ENCODE data around the gene NCMAP. TPM values are rescaled to one million over a fixed set of nuclear protein-coding genes. Genes with fewer than 3 reads are reported as not detected.
"Not testable (repeated sequence)": the region's sequence is repeated elsewhere in the genome, so short reads cannot be mapped to it uniquely, and the experiment has no call there.

The NCMAP gene
- total RNA-seq, 2 donors from 2014 or later, result not detected

- peak overlapping the region; percentile 47 for H3K4me3 Mint-ChIP-seq
- H3K36me3 Mint-ChIP-seq (ENCODE audit: low read depth), result peaks cover 80% of the 10 kb centered on the region
- H3K9me3 Mint-ChIP-seq; ATAC-seq (replicated peaks); H3K27me3 Mint-ChIP-seq: not testable (repeated sequence)
- H3K27ac Mint-ChIP-seq, result peak overlapping the region; percentile 23
- peaks cover 43% of the 10 kb centered on the region for H3K4me1 Mint-ChIP-seq
These were observed 26.6 kb upstream of the NCMAP start for GRCh38 chr1:24529292-24529691.

- Mint-ChIP-seq H3K27me3 (no peaks in the 10 kb centered on the region), H3K27ac (peak overlapping the region; percentile 99), H3K36me3 (ENCODE audit: low read depth) (peaks cover 84% of the 10 kb centered on the region), H3K4me3 (peak overlapping the region; percentile 91), H3K4me1 (peaks cover 41% of the 10 kb centered on the region), H3K9me3 (no peaks in the 10 kb centered on the region)
- ATAC-seq (replicated peaks), result peak; percentile 66
These were observed 20.9 kb upstream of the NCMAP start for GRCh38 chr1:24535021-24535424.

DNA sequence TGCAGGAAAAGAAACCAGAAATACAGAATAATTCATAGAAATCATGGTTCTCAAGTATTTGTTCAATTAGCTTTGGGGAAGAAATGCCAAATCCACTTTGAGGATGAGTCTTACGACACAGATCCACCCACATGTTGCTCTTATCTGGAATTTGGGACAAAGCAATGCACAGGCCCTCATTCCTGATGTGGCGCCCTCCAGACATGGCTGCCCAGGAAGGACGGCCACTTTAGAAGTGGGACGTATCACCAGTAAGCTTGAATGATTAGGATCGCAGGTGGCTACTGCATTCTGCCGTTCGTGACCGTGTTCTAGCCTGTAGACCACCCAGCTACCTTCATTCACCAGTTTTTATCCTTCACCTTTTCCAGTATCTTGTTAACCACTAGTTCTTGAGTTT lies 20.1 kb upstream of the NCMAP start:
- peaks cover 80% of the 10 kb centered on the region for H3K36me3 Mint-ChIP-seq (ENCODE audit: low read depth)
- peak overlapping the region; percentile 91 for H3K4me3 Mint-ChIP-seq
- H3K27ac Mint-ChIP-seq, result peak overlapping the region; percentile 99
- peaks cover 48% of the 10 kb centered on the region for H3K4me1 Mint-ChIP-seq
- H3K27me3 Mint-ChIP-seq, result no peaks in the 10 kb centered on the region
- no peak for ATAC-seq (replicated peaks)
- no peaks in the 10 kb centered on the region for H3K9me3 Mint-ChIP-seq

DNA sequence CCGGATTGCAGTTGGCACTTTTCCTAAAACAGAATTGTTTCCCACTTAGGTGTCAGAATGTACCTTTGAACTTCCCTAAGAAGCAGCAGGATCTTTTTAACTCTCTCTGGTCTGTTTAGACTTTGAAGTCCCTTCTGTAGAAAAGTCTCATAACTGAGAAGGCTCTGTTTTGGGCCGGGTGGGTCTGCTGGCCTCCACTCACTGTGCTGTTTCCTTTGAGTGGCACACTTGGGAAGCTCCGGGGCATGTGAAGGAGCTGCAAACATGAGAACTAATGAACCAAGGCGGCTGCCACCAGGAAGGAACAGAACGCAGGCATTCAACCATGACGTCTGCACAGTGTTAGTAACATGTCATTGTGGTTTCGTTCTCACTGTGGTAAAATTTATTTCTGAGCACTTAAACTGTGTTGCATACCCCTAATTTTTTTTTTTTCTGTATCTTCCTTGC lies 19.5 kb upstream of the NCMAP start:
- ATAC-seq (replicated peaks), result peak; percentile 55
- H3K4me1 Mint-ChIP-seq, result peaks cover 52% of the 10 kb centered on the region
- H3K4me3 Mint-ChIP-seq, result peak overlapping the region; percentile 91
- H3K27ac Mint-ChIP-seq, result peak overlapping the region; percentile 99
- H3K36me3 Mint-ChIP-seq (ENCODE audit: low read depth), result peaks cover 74% of the 10 kb centered on the region
- no peaks in the 10 kb centered on the region for H3K9me3 Mint-ChIP-seq
- H3K27me3 Mint-ChIP-seq, result no peaks in the 10 kb centered on the region

DNA sequence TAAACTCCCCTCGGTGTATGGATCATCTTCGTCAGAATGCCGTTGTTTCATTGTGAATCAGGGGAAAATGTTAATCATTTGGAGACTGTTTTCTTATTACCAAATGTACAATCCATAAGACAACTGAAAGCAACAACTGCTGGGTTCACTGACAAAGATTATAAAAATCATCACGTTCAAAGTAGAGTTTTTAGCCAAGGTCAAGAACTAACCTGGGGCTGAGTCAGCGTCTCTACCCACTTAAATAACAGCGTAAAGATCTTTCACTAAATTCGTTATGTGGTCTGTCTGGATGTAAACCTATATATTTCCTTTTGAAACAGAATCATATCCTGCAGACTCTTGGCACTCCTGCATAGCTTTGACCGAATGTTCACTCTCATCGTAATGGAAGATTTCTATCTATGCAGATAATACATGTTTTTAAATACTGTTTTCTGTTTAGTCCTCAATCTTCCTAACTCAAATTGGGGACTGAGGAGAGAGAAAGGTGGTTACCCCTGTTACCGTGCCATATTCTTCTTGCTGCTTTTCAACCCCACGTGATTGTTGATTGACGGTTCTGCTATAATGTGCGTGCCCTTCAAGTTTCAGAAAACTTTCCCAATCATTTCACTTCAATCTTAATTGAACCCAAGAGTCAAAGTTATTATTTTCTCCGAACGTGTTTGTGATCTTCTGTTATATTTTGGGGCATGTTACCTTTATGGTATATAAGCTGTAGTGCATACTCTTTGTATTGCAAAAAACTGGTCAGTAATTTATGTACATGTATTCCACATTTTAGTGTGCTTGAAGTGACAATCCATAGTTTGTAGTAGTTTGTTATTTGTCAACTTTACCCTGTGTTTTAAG lies 15.6 kb upstream of the NCMAP start:
- ATAC-seq (replicated peaks), result peak; percentile 72
- Mint-ChIP-seq H3K9me3 (no peaks in the 10 kb centered on the region), H3K4me3 (peak overlapping the region; percentile 75), H3K27ac (peak overlapping the region; percentile 96), H3K36me3 (ENCODE audit: low read depth) (peaks cover 37% of the 10 kb centered on the region), H3K27me3 (no peaks in the 10 kb centered on the region), H3K4me1 (peaks cover 48% of the 10 kb centered on the region)

DNA sequence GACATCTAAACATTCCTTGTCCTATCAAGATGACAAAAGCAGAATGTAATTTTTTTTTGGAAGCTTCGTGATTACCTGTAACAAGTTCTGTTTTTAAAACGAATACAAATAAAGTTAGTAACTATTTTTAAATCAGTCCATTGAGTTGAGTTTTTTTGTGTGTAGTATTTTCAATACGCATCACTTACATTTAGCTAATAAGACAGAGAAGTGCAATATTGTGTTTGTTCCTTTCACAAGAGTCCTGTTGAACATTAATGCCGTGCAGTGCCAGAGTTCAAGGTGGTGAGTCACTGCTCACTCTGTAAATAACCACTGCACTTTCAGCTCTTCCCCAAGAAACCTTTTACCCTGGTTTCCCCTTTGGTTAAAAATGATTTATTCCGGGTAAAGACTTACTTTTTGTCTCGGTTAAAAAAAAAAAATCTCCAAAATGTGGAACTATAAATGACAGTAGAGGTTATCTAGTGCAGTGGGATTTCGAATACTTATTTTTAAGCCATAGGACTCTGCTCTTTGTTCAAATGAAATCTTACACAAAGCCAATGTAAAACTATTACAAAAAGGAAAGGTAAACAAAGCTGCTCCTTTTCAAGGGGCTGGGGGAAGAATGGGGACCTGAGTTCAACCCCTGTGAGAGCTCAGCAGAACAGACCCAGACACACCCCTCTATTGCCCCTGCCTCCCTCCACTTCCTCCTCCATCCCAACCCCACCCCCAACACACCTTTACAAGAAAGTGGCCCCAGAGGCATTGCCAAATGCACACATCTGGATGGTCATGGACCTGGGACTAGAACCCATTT lies 14.8 kb upstream of the NCMAP start:
- no peaks in the 10 kb centered on the region for H3K27me3 Mint-ChIP-seq
- H3K4me1 Mint-ChIP-seq, result peaks cover 47% of the 10 kb centered on the region

DNA sequence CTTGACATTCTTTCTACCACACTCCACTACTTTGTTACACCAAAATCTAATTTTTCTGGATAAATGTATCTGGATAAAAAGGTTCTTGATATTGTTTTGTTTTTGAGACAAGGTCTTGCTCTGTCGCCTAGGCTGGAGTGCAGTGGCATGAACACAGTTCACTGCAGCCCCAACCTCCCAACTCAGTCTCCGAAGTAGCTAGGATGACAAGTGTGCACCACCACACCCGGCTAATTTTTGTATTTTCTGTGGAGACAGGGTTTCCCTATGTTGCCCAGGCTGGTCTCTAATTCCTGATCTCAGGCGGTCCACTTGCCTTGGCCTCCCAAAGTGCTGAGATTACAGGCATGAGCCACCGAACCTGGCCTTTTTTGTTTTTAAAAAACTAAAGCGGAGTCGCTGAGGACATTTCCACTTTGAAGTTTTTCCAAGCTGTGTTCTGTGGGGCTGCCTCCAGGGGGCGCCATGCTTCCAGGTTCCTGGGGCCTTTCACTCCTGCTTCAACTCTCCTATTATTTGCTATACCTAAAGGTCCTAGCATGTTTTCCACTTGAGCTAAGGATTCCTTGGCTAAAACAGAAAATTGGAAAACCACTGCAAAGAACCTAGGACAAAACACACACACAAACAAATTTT lies 14.1 kb upstream of the NCMAP start:
- H3K27ac Mint-ChIP-seq, result peak overlapping the region; percentile 96
- ATAC-seq (replicated peaks), result no peak
- H3K27me3 Mint-ChIP-seq, result no peaks in the 10 kb centered on the region
- no peaks in the 10 kb centered on the region for H3K9me3 Mint-ChIP-seq
- H3K36me3 Mint-ChIP-seq (ENCODE audit: low read depth), result peaks cover 21% of the 10 kb centered on the region
- H3K4me1 Mint-ChIP-seq, result peaks cover 39% of the 10 kb centered on the region
- peak overlapping the region; percentile 75 for H3K4me3 Mint-ChIP-seq

More for the DNA sequence above, 14.8 kb upstream of the NCMAP start:
- Mint-ChIP-seq H3K9me3 (no peaks in the 10 kb centered on the region), H3K36me3 (ENCODE audit: low read depth) (peaks cover 28% of the 10 kb centered on the region), H3K27ac (peak overlapping the region; percentile 96), H3K4me3 (peak overlapping the region; percentile 75)
- ATAC-seq (replicated peaks), result peak; percentile 67

- ATAC-seq (replicated peaks), result no peak
- Mint-ChIP-seq H3K4me1 (peaks cover 33% of the 10 kb centered on the region), H3K4me3 (no peak overlapping the region), H3K36me3 (ENCODE audit: low read depth) (peaks cover 10% of the 10 kb centered on the region), H3K27ac (no peak overlapping the region), H3K27me3 (no peaks in the 10 kb centered on the region), H3K9me3 (no peaks in the 10 kb centered on the region)
These were observed 11.6 kb upstream of the NCMAP start for GRCh38 chr1:24544239-24544638.

DNA sequence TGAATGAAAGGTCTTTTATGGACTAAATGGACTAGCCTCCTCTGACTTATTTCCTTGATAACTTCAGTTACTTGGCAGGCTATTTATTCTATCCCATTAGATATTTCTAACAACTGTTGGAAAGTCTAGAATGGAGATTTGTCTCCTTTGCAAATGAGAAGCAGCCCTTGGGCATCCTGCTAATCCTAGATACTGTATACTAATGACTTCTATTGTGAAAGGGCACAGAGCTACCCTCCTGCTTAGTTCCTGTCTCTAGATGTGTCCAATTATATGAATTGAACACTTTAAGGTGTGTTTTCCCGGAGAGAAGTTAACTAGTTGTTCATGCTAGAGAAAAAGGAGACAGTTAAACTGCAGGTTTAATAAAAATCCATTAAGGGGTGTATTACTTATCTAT lies 10.2 kb upstream of the NCMAP start:
- no peak overlapping the region for H3K27ac Mint-ChIP-seq
- no peaks in the 10 kb centered on the region for H3K9me3 Mint-ChIP-seq
- H3K36me3 Mint-ChIP-seq (ENCODE audit: low read depth), result no peaks in the 10 kb centered on the region
- ATAC-seq (replicated peaks), result no peak
- no peaks in the 10 kb centered on the region for H3K27me3 Mint-ChIP-seq
- peaks cover 19% of the 10 kb centered on the region for H3K4me1 Mint-ChIP-seq
- no peak overlapping the region for H3K4me3 Mint-ChIP-seq

DNA sequence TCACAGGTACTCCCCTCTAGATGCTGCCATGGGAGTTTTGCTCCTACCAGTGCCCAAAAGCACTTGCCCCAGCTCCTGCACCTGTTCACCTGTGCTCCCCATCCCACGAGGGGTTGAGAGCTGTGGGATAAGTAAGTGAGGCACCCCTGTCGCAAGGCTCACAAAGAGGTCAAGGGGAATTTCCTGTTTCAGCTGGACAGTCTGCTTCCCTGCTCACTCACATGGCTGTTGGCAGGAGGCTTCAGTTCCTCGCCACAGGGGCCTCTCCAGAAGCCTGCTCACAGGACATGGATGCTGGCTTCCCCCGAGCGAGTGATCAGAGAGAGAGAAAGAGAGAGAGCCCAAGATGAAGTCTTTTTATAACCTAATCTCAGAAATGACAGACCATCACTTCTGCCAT lies 8.7 kb upstream of the NCMAP start:
- Mint-ChIP-seq H3K4me1 (peaks cover 13% of the 10 kb centered on the region), H3K27ac (no peak overlapping the region), H3K36me3 (ENCODE audit: low read depth) (no peaks in the 10 kb centered on the region), H3K9me3 (no peaks in the 10 kb centered on the region), H3K27me3 (no peaks in the 10 kb centered on the region), H3K4me3 (no peak overlapping the region)
- ATAC-seq (replicated peaks), result no peak

DNA sequence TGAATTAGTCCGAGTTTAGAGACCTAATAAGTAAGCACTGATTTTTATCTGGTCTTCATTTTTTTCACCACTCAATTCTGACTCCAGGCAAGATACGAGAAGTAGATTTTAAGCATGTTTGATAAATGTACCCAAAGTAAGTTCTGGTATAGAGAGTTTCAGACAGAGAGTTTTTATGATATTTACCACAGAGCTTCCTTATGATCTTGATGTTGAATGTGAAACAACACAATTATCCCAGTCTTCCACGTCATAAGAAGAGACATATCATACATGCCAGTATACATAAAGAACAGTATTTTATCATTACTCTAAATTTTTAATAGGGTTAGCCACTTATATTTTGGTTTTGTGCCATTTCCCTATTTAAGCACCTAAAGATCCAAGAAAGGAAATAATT lies 7.8 kb upstream of the NCMAP start:
- H3K9me3 Mint-ChIP-seq, result no peaks in the 10 kb centered on the region
- H3K27me3 Mint-ChIP-seq, result no peaks in the 10 kb centered on the region
- H3K4me1 Mint-ChIP-seq, result peaks cover 13% of the 10 kb centered on the region
- H3K27ac Mint-ChIP-seq, result no peak overlapping the region
- no peak for ATAC-seq (replicated peaks)
- no peaks in the 10 kb centered on the region for H3K36me3 Mint-ChIP-seq (ENCODE audit: low read depth)
- no peak overlapping the region for H3K4me3 Mint-ChIP-seq

GRCh38 chr1:24549210-24549609 lies 6.7 kb upstream of the NCMAP start:
- not testable (repeated sequence) for ATAC-seq (replicated peaks); H3K9me3 Mint-ChIP-seq; H3K4me3 Mint-ChIP-seq; H3K27me3 Mint-ChIP-seq; H3K27ac Mint-ChIP-seq; H3K36me3 Mint-ChIP-seq (ENCODE audit: low read depth)
- peaks cover 11% of the 10 kb centered on the region for H3K4me1 Mint-ChIP-seq

DNA sequence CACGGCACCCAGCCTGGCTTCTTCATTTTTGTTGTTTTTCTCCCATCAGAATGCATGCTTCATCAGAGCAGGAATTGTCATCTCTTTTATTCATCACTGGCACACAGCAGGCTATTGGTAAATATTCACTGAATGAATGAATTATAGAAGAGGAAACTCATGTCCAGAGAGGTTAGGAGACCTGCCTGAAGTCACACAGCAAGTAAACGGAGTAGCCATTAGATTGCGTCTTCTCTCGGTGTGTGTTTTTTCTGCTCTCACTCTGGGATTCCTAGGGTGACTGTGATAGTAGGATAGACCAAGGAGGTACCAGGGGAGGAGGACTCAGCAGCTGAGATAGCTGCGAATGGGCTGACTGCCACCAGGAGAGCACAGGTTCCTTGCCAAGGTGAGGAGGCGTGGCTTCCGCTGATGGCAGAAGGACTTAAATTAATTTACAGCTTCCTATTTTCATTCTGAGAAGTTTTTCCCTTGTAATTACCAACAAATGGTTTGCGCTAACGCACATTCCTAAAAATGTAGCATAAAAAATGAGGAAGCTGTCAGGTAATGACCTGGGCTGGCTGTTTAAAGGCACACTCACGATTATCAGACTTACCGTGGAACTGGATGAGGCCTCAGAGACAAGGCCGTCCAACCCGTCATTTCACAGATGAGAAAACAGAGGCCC lies 4.5 kb upstream of the NCMAP start:
- Mint-ChIP-seq H3K36me3 (ENCODE audit: low read depth) (no peaks in the 10 kb centered on the region), H3K9me3 (no peaks in the 10 kb centered on the region), H3K4me1 (peaks cover 5% of the 10 kb centered on the region), H3K4me3 (no peak overlapping the region), H3K27me3 (peaks cover 4% of the 10 kb centered on the region), H3K27ac (no peak overlapping the region)
- ATAC-seq (replicated peaks), result no peak

GRCh38 chr1:24551960-24552571 lies 3.8 kb upstream of the NCMAP start:
- ATAC-seq (replicated peaks), result no peak

More at GRCh38 chr1:24551960-24552571, 3.8 kb upstream of the NCMAP start:
- Mint-ChIP-seq H3K9me3 (no peaks in the 10 kb centered on the region), H3K27ac (no peak overlapping the region), H3K27me3 (peaks cover 5% of the 10 kb centered on the region), H3K4me1 (peaks cover 5% of the 10 kb centered on the region), H3K4me3 (no peak overlapping the region), H3K36me3 (ENCODE audit: low read depth) (no peaks in the 10 kb centered on the region)
